IMR-90 (cell line): Measurements from ENCODE around the gene STK33. TPM values are rescaled to one million over a fixed set of nuclear protein-coding genes. Genes with fewer than 3 reads are reported as not detected.

Experiments
- ATAC-seq: fragments of 200-7000 bp; cut with Tn5 transposase; 2 replicates; pipeline ENCODE4 v1.9.1; 2020; ENCODE audit warnings: low read depth, mild to moderate bottlenecking, moderate library complexity
- BruUV-seq: library from RNA; stranded (reverse); fragments of 400-500 nt; replicated peaks from 2 replicates; lab custom pipeline; 2021; lab: Mats Ljungman, UMichigan
- CTCF ChIA-PET: fragments of 300-600 bp; formaldehyde crosslinking; extraction: SDS; loops from one replicate; lab custom pipeline; 2021; ENCODE audit warnings: antibody characterized with exemption; lab: Yijun Ruan, JAX
- POLR2A ChIA-PET: fragments of 300-600 bp; sonication (Branson Sonifier 250); formaldehyde crosslinking; loops from one replicate; lab custom pipeline; 2022; ENCODE audit warnings: antibody characterized with exemption; ENCODE audit not compliant: unreplicated experiment; lab: Charles Lee
- DNase-seq: peaks from one replicate; pipeline ENCODE4 v3.0.0; 2013
- H2AFZ ChIP-seq: replicated peaks from 2 replicates; pipeline ENCODE3; 2013; ENCODE audit warnings: low read length, mild to moderate bottlenecking; ENCODE audit not compliant: poor library complexity
- H2AK5ac ChIP-seq: 2 replicates; pipeline ENCODE4 v1.6.1; 2013; ENCODE audit warnings: low read depth, low read length, inconsistent platforms
- H2AK9ac ChIP-seq: replicated peaks from 2 replicates; pipeline ENCODE3; 2013; ENCODE audit warnings: mild to moderate bottlenecking, low read depth, low read length, moderate library complexity; ENCODE audit not compliant: poor library complexity
- H2BK120ac ChIP-seq: 2 replicates; pipeline ENCODE4 v1.6.1; 2013; ENCODE audit warnings: low read depth, low read length, inconsistent platforms
- H2BK15ac ChIP-seq: 3 replicates; pipeline ENCODE4 v1.6.1; 2013; ENCODE audit warnings: low read depth, low read length, inconsistent platforms
- H2BK20ac ChIP-seq: 2 replicates; pipeline ENCODE4 v1.6.1; 2013; ENCODE audit warnings: low read depth, mild to moderate bottlenecking, inconsistent platforms, low read length, moderate library complexity
- H2BK5ac ChIP-seq: 2 replicates; pipeline ENCODE4 v1.6.1; 2013; ENCODE audit warnings: mild to moderate bottlenecking, low read depth, low read length, inconsistent platforms; ENCODE audit not compliant: poor library complexity, severe bottlenecking
- H3K14ac ChIP-seq: replicated peaks from 2 replicates; pipeline ENCODE4 v1.6.1; 2013; ENCODE audit warnings: low read depth, low read length, inconsistent platforms
- H3K18ac ChIP-seq: 2 replicates; pipeline ENCODE4 v1.6.1; 2013; ENCODE audit warnings: low read depth, low read length, control low read depth
- H3K23ac ChIP-seq: 2 replicates; pipeline ENCODE4 v1.6.1; 2013; ENCODE audit warnings: low read depth, low read length, inconsistent platforms
- H3K27ac ChIP-seq: 2 replicates; pipeline ENCODE4 v1.5.1; 2013; ENCODE audit warnings: mild to moderate bottlenecking, control low read depth, low read length; ENCODE audit not compliant: insufficient read depth
- H3K27me3 ChIP-seq: 2 replicates; pipeline ENCODE4 v1.6.1; 2013; ENCODE audit warnings: low read length; ENCODE audit not compliant: control insufficient read depth, insufficient read depth
- H3K36me3 ChIP-seq: 2 replicates; pipeline ENCODE4 v1.6.1; 2013; ENCODE audit warnings: low read length, mixed read lengths; ENCODE audit not compliant: control insufficient read depth, insufficient read depth
- H3K4ac ChIP-seq: 2 replicates; pipeline ENCODE4 v1.6.1; 2013; ENCODE audit warnings: low read depth, low read length, inconsistent platforms
- H3K4me1 ChIP-seq: 2 replicates; pipeline ENCODE4 v1.6.1; 2013; ENCODE audit warnings: low read length, mixed read lengths; ENCODE audit not compliant: control insufficient read depth, insufficient read depth
- H3K4me2 ChIP-seq: 2 replicates; pipeline ENCODE4 v1.6.1; 2013; ENCODE audit warnings: low read depth, mild to moderate bottlenecking, control low read depth, low read length, moderate library complexity
- H3K4me3 ChIP-seq: 2 replicates; pipeline ENCODE4 v1.5.1; 2013; ENCODE audit warnings: low read depth, mild to moderate bottlenecking, control low read depth, low read length, moderate library complexity; ENCODE audit not compliant: insufficient read depth
- H3K56ac ChIP-seq: 2 replicates; pipeline ENCODE4 v1.6.1; 2013; ENCODE audit warnings: low read length, inconsistent platforms; ENCODE audit not compliant: insufficient read depth; ENCODE audit errors: extremely low read depth
- H3K79me1 ChIP-seq, 2 experiments: 2 replicates each; pipeline ENCODE4 v1.6.1; 2013; ENCODE audit warnings: low read length in 2 of 2, inconsistent platforms in 1 of 2, low read depth in 1 of 2
- H3K9ac ChIP-seq: 2 replicates; pipeline ENCODE4 v1.6.1; 2013; ENCODE audit warnings: low read depth, low read length, control low read depth
- H3K9me1 ChIP-seq: 2 replicates; pipeline ENCODE4 v1.6.1; 2013; ENCODE audit warnings: low read length, inconsistent platforms; ENCODE audit not compliant: insufficient read depth
- H3K9me3 ChIP-seq: 2 replicates; pipeline ENCODE4 v1.6.1; 2013; ENCODE audit warnings: low read length; ENCODE audit not compliant: control insufficient read depth, insufficient read depth
- H4K20me1 ChIP-seq: 2 replicates; pipeline ENCODE4 v1.6.1; 2013; ENCODE audit warnings: low read length, inconsistent platforms; ENCODE audit not compliant: insufficient read depth
- H4K5ac ChIP-seq: 2 replicates; pipeline ENCODE4 v1.6.1; 2013; ENCODE audit warnings: mild to moderate bottlenecking, low read depth, low read length, control low read depth
- H4K8ac ChIP-seq, 2 experiments: 2 replicates each; pipeline ENCODE4 v1.6.1; 2013; ENCODE audit warnings: low read depth in 2 of 2, low read length in 2 of 2, control low read depth in 1 of 2, inconsistent platforms in 1 of 2
- H4K91ac ChIP-seq: 2 replicates; pipeline ENCODE4 v1.6.1; 2013; ENCODE audit warnings: low read depth, low read length, inconsistent platforms; ENCODE audit not compliant: insufficient read depth
- BHLHE40 ChIP-seq: fragments of 150-350 bp; IDR thresholded peaks from 2 replicates; pipeline ENCODE4 v1.6.1; 2016; ENCODE audit warnings: mild to moderate bottlenecking, low read depth, low read length
- CEBPB ChIP-seq: IDR thresholded peaks from 2 replicates; pipeline ENCODE4 v1.6.1; 2012; ENCODE audit warnings: low read depth, low read length, improper control_type of control experiment
- CHD1 ChIP-seq: IDR thresholded peaks from 2 replicates; pipeline ENCODE4 v1.6.1; 2012; ENCODE audit warnings: low read depth, low read length, improper control_type of control experiment
- FOS ChIP-seq: fragments of 150-350 bp; IDR thresholded peaks from 2 replicates; pipeline ENCODE4 v1.6.1; 2016; ENCODE audit warnings: low read depth, low read length
- MAFK ChIP-seq: IDR thresholded peaks from 2 replicates; pipeline ENCODE4 v1.6.1; 2012; ENCODE audit warnings: low read depth, low read length, improper control_type of control experiment
- MAZ ChIP-seq: IDR thresholded peaks from 2 replicates; pipeline ENCODE4 v1.6.1; 2012; ENCODE audit warnings: low read depth, mild to moderate bottlenecking, low read length, improper control_type of control experiment, moderate library complexity, borderline replicate concordance
- MXI1 ChIP-seq: IDR thresholded peaks from 2 replicates; pipeline ENCODE4 v1.6.1; 2012; ENCODE audit warnings: low read depth, mild to moderate bottlenecking, low read length, moderate library complexity, borderline replicate concordance
- NFE2L2 ChIP-seq: fragments of 150-350 bp; IDR thresholded peaks from 2 replicates; pipeline ENCODE4 v1.6.1; 2016; ENCODE audit warnings: low read depth, mild to moderate bottlenecking, low read length
- RAD21 ChIP-seq: IDR thresholded peaks from 2 replicates; pipeline ENCODE4 v1.6.1; 2012; ENCODE audit warnings: low read length, improper control_type of control experiment
- RCOR1 ChIP-seq: IDR thresholded peaks from 2 replicates; pipeline ENCODE4 v1.6.1; 2012; ENCODE audit warnings: mild to moderate bottlenecking, low read length, improper control_type of control experiment; ENCODE audit not compliant: insufficient replicate concordance
- RFX5 ChIP-seq: IDR thresholded peaks from 2 replicates; pipeline ENCODE4 v1.8.0; 2012; ENCODE audit warnings: low read depth, mild to moderate bottlenecking, low read length, moderate library complexity
- SMC3 ChIP-seq: fragments of 150-350 bp; IDR thresholded peaks from 2 replicates; pipeline ENCODE4 v1.6.1; 2016; ENCODE audit warnings: low read depth, mild to moderate bottlenecking, antibody characterized with exemption, low read length, moderate library complexity
- WGBS, 2 experiments: methylation state at CpG; one replicate each; pipeline versions ENCODE4 v1.1.5 to v1.1.7; 2013; ENCODE audit warnings: missing lambda C conversion rate in 2 of 2; ENCODE audit not compliant: insufficient read length in 1 of 2; ENCODE audit errors: extremely low coverage in 2 of 2; 5-methylcytosine and 5-hydroxymethylcytosine counted together
- dilution Hi-C: fragments of 300-500 bp; cut with HindIII; formaldehyde crosslinking; loops from one replicate; pipeline ENCODE4 v1.14.3; 2018; ENCODE audit warnings: low sequenced_read_pairs; ENCODE audit not compliant: unreplicated experiment
- in situ Hi-C: fragments of 300-500 bp; cut with MboI; formaldehyde crosslinking; loops from 3 replicates; pipeline ENCODE4 v1.14.3; 2019; ENCODE audit warnings: low sequenced_read_pairs, inconsistent platforms, mixed read lengths
- intact Hi-C: fragments of 100-400 bp; cut with micrococcal nuclease; formaldehyde crosslinking; loops from 2 replicates; pipeline ENCODE4 v1.10.0; 2022
- polyA plus RNA-seq, 3 experiments: library from polyadenylated mRNA; depleted of rRNA; stranded (reverse); fragments of >200 nt; gene quantifications; 2 replicates each; pipeline ENCODE4 v1.2.3, GENCODE V29; 2012; ENCODE audit warnings: low replicate concordance in 1 of 3
- total RNA-seq: library from RNA; depleted of rRNA; stranded (reverse); fragments of >200 nt; gene quantifications from 2 replicates; pipeline ENCODE4 v1.2.3, GENCODE V29; 2012
- TF ChIP-seq, protein P1 (sequence below): conservative IDR thresholded peaks from 2 replicates; pipeline ENCODE4 v1.5.1; 2012; ENCODE audit warnings: mild to moderate bottlenecking, low read depth, low read length, improper control_type of control experiment
- TF ChIP-seq, protein P2 (sequence below): fragments of 150-350 bp; IDR thresholded peaks from 2 replicates; pipeline ENCODE4 v1.6.1; 2016; ENCODE audit warnings: low read depth, mild to moderate bottlenecking, low read length, moderate library complexity, borderline replicate concordance
- TF ChIP-seq, protein P3 (sequence below): fragments of 150-350 bp; IDR thresholded peaks from 2 replicates; pipeline ENCODE4 v1.6.1; 2017; ENCODE audit warnings: mild to moderate bottlenecking, antibody characterized with exemption, low read length, low read depth

The STK33 gene
- total and polyA plus RNA-seq, 2 of the 4 experiments (the other 2 are of a cell fraction): 2.3 to 2.6 TPM

- H2AFZ ChIP-seq: no peak overlapping the region
- no peaks in the 10 kb centered on the region for H3K4me1 ChIP-seq
- WGBS, 2 experiments: 80% methylated on average over 1 of the region's 4 CpGs; no CpG with 5 or more reads in 1 of the 2 experiments
- H3K14ac ChIP-seq: no peak overlapping the region
- H2BK5ac ChIP-seq: no peak overlapping the region
- H2AK5ac ChIP-seq: no peak overlapping the region
- DNase-seq (no peak), ATAC-seq (no peak)
- H3K4me3 ChIP-seq: no peak overlapping the region
- H3K4me2 ChIP-seq: no peak overlapping the region
- H3K27me3 ChIP-seq: no peaks in the 10 kb centered on the region
- H2BK20ac ChIP-seq: no peak overlapping the region
- TF ChIP-seq, protein P1, sequence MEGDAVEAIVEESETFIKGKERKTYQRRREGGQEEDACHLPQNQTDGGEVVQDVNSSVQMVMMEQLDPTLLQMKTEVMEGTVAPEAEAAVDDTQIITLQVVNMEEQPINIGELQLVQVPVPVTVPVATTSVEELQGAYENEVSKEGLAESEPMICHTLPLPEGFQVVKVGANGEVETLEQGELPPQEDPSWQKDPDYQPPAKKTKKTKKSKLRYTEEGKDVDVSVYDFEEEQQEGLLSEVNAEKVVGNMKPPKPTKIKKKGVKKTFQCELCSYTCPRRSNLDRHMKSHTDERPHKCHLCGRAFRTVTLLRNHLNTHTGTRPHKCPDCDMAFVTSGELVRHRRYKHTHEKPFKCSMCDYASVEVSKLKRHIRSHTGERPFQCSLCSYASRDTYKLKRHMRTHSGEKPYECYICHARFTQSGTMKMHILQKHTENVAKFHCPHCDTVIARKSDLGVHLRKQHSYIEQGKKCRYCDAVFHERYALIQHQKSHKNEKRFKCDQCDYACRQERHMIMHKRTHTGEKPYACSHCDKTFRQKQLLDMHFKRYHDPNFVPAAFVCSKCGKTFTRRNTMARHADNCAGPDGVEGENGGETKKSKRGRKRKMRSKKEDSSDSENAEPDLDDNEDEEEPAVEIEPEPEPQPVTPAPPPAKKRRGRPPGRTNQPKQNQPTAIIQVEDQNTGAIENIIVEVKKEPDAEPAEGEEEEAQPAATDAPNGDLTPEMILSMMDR: no peak
- TF ChIP-seq RFX5: no peak
- no peak for TF ChIP-seq FOS
- no peak for TF ChIP-seq MAZ
- TF ChIP-seq NFE2L2: no peak
- TF ChIP-seq MAFK: no peak
- no peak for TF ChIP-seq RAD21
- no peak for TF ChIP-seq CEBPB
- TF ChIP-seq, protein P2, sequence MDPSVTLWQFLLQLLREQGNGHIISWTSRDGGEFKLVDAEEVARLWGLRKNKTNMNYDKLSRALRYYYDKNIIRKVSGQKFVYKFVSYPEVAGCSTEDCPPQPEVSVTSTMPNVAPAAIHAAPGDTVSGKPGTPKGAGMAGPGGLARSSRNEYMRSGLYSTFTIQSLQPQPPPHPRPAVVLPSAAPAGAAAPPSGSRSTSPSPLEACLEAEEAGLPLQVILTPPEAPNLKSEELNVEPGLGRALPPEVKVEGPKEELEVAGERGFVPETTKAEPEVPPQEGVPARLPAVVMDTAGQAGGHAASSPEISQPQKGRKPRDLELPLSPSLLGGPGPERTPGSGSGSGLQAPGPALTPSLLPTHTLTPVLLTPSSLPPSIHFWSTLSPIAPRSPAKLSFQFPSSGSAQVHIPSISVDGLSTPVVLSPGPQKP: no peak
- TF ChIP-seq MXI1: no peak
- no peak for TF ChIP-seq BHLHE40
- TF ChIP-seq, protein P3, sequence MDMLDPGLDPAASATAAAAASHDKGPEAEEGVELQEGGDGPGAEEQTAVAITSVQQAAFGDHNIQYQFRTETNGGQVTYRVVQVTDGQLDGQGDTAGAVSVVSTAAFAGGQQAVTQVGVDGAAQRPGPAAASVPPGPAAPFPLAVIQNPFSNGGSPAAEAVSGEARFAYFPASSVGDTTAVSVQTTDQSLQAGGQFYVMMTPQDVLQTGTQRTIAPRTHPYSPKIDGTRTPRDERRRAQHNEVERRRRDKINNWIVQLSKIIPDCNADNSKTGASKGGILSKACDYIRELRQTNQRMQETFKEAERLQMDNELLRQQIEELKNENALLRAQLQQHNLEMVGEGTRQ: no peak
- TF ChIP-seq CHD1: no peak
- TF ChIP-seq RCOR1: no peak
- no peak for TF ChIP-seq SMC3
- no peak overlapping the region for H3K27ac ChIP-seq
- POLR2A ChIA-PET: no interaction called here
- no peaks in the 10 kb centered on the region for H3K36me3 ChIP-seq
- CTCF ChIA-PET: interaction anchor here (0.7 to 0.8 kb wide), 2 partner anchors 10 to 848 kb away, joined by 3 to 4 read pairs; no protein-coding TSS in a partner anchor
- BruUV-seq: no TSS peak
- H2BK15ac ChIP-seq: no peak overlapping the region
- H3K9ac ChIP-seq: no peak overlapping the region
- no peak overlapping the region for H3K23ac ChIP-seq
- no peak overlapping the region for H4K91ac ChIP-seq
- dilution Hi-C loops: no loop called here
- no peaks in the 10 kb centered on the region for H3K79me1 ChIP-seq
- no peaks in the 10 kb centered on the region for H4K20me1 ChIP-seq
- in situ Hi-C loops: no loop called here
- no peak overlapping the region for H3K18ac ChIP-seq
- H4K5ac ChIP-seq: no peak overlapping the region
- H2BK120ac ChIP-seq: no peak overlapping the region
- H3K4ac ChIP-seq: no peak overlapping the region
- H3K56ac ChIP-seq: no peak overlapping the region
- H2AK9ac ChIP-seq: no peak overlapping the region
- no peaks in the 10 kb centered on the region for H3K9me1 ChIP-seq
- H4K8ac ChIP-seq: no peak overlapping the region
- intact Hi-C loops: no loop called here
- no peaks in the 10 kb centered on the region for H3K9me3 ChIP-seq
Observed at GRCh38 chr11:8459711-8460399, 134.2 kb downstream of the STK33 start.
